ENCODE measurements around the gene PRSS22.

The PRSS22 gene

GRCh38 chr16:2841606-2842339, 16.2 kb downstream of the PRSS22 start:
- Mint-ChIP-seq H3K9me3 (no peaks in the 10 kb centered on the region), H3K27ac (no peak overlapping the region), H3K36me3 (ENCODE audit: low read depth) (no peaks in the 10 kb centered on the region), H3K4me1 (peaks cover 4% of the 10 kb centered on the region), H3K4me3 (no peak overlapping the region), H3K27me3 (ENCODE audit: low read depth, poor library complexity) (peaks cover 68% of the 10 kb centered on the region)
- TF ChIP-seq, protein P1, sequence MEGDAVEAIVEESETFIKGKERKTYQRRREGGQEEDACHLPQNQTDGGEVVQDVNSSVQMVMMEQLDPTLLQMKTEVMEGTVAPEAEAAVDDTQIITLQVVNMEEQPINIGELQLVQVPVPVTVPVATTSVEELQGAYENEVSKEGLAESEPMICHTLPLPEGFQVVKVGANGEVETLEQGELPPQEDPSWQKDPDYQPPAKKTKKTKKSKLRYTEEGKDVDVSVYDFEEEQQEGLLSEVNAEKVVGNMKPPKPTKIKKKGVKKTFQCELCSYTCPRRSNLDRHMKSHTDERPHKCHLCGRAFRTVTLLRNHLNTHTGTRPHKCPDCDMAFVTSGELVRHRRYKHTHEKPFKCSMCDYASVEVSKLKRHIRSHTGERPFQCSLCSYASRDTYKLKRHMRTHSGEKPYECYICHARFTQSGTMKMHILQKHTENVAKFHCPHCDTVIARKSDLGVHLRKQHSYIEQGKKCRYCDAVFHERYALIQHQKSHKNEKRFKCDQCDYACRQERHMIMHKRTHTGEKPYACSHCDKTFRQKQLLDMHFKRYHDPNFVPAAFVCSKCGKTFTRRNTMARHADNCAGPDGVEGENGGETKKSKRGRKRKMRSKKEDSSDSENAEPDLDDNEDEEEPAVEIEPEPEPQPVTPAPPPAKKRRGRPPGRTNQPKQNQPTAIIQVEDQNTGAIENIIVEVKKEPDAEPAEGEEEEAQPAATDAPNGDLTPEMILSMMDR (IDR thresholded peaks at IDR 0.05): no peak
- no peak for DNase-seq

GRCh38 chr16:2840914-2841313, 17.1 kb downstream of the PRSS22 start:
- H3K27me3 Mint-ChIP-seq (ENCODE audit: low read depth, poor library complexity): peaks cover 65% of the 10 kb centered on the region
- H3K27ac Mint-ChIP-seq: no peak overlapping the region
- TF ChIP-seq, protein P1 (IDR thresholded peaks at IDR 0.05): no peak
- no peaks in the 10 kb centered on the region for H3K9me3 Mint-ChIP-seq
- no peak overlapping the region for H3K4me3 Mint-ChIP-seq
- H3K4me1 Mint-ChIP-seq: peaks cover 5% of the 10 kb centered on the region
- H3K36me3 Mint-ChIP-seq (ENCODE audit: low read depth): no peaks in the 10 kb centered on the region
- no peak for DNase-seq

GRCh38 chr16:2839650-2840450, 18.1 kb downstream of the PRSS22 start:
- Mint-ChIP-seq H3K9me3 (no peaks in the 10 kb centered on the region), H3K36me3 (ENCODE audit: low read depth) (no peaks in the 10 kb centered on the region), H3K4me3 (no peak overlapping the region), H3K27me3 (ENCODE audit: low read depth, poor library complexity) (peaks cover 63% of the 10 kb centered on the region), H3K4me1 (peaks cover 5% of the 10 kb centered on the region), H3K27ac (no peak overlapping the region)
- DNase-seq: no peak
- TF ChIP-seq, protein P1 (IDR thresholded peaks at IDR 0.05): no peak

DNA sequence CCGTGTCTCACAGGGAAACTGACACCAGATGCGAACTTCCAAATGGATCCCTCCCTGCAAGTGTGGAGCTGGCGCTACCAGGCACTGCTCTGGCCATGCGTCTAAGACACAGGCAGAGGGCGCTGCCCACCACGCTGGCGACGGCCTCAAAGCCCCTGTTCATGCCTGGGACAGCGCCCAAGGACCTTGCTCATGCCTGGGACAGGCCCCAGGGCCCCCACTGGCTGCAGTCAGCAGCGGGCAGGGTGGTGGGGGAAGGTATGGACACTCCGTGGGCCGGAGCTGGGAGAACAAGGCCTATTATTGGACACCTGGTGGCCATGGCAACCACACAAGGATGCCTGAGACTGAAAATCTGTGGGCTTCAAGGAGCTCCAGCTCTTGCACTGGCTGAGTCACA, 19.0 kb downstream of the PRSS22 start:
- Mint-ChIP-seq H3K9me3 (no peaks in the 10 kb centered on the region), H3K27me3 (ENCODE audit: low read depth, poor library complexity) (peaks cover 62% of the 10 kb centered on the region), H3K4me1 (peaks cover 5% of the 10 kb centered on the region), H3K4me3 (no peak overlapping the region), H3K27ac (no peak overlapping the region), H3K36me3 (ENCODE audit: low read depth) (no peaks in the 10 kb centered on the region)
- TF ChIP-seq, protein P1 (IDR thresholded peaks at IDR 0.05): peak; percentile 87
- DNase-seq: peak; percentile 80

DNA sequence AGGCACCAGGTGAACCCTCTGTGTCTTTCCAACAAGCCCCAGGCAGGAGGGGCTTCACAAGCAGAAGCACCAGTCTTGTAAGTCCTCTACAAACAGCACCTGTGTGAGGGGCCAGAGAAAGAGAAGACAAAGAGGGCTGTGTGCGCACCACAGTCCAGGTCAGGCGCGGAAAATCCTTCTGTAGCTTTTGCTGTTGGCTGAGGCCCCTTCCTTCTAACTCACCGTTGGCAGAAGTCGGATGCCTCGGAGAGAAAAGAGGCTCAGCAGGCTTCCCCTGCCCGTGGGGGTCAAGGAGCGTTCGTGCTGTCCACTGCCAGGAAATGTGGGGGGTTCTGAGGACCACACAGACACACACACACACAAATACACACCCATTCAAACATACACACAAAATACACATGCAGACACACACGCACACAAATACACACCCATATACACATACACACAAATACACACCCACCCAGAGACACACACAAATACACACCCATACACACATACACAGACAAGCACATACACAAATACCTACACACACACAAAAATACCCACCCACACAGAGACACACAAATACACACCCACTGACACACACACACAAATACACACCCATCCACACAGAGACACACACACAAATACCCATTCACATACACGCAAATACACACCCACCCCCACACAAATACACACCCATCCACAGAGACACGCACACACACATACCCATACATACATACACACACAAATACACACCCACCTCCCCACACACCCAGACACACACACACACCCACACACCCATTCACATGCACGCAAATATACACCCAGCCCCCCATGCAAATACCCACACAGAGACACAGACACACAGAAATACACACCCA, 21.1 kb downstream of the PRSS22 start:
- no peak overlapping the region for H3K27ac Mint-ChIP-seq
- no peak for DNase-seq
- H3K4me1 Mint-ChIP-seq: peaks cover 5% of the 10 kb centered on the region
- H3K9me3 Mint-ChIP-seq: no peaks in the 10 kb centered on the region
- TF ChIP-seq, protein P1 (IDR thresholded peaks at IDR 0.05): no peak
- H3K27me3 Mint-ChIP-seq (ENCODE audit: low read depth, poor library complexity): peaks cover 58% of the 10 kb centered on the region
- H3K4me3 Mint-ChIP-seq: no peak overlapping the region
- no peaks in the 10 kb centered on the region for H3K36me3 Mint-ChIP-seq (ENCODE audit: low read depth)
